Stomach (tissue), 9 donors: ENCODE data around the gene SERPING1. TPM values are rescaled to one million over a fixed set of nuclear protein-coding genes. Genes with fewer than 3 reads are reported as not detected.
A peak's percentile ranks its signal among the peaks of the same experiment; 100 is the strongest.

Source experiments
- DNase-seq, 2 donors: peaks; one replicate each; pipeline versions ENCODE4 v3.0.0 to v3.0.0-alpha.2; 2013 to 2019
- H3K27ac ChIP-seq, 5 donors: fragments of 200-600 bp in 4 of 5; sonication (generic) in 4 of 5; one replicate each; pipeline ENCODE4 v1.5.1; 2013 to 2019; ENCODE audit warnings: mild to moderate bottlenecking in 1 of 5, moderate library complexity in 1 of 5
- H3K27me3 ChIP-seq, 3 donors: fragments of 200-600 bp; sonication (generic); one replicate each; pipeline ENCODE4 v1.5.1; 2017 to 2019; ENCODE audit warnings: mixed run types in 1 of 3
- H3K36me3 ChIP-seq, 4 donors: fragments of 200-600 bp; sonication (generic); 1 replicate in 3 of 4; 2 replicates in 1 of 4; pipeline ENCODE4 v1.5.1; 2016 to 2019
- H3K4me1 ChIP-seq, 4 donors: fragments of 200-600 bp; sonication (generic); one replicate each; pipeline ENCODE4 v1.5.1; 2016 to 2019
- H3K4me3 ChIP-seq, 4 donors: fragments of 200-600 bp; sonication (generic) in 3 of 4; one replicate each; pipeline ENCODE4 v1.5.1; 2016 to 2019; ENCODE audit warnings: mild to moderate bottlenecking in 1 of 4
- H3K9me3 ChIP-seq, 4 donors: fragments of 200-600 bp; sonication (generic); one replicate each; pipeline ENCODE4 v1.5.1; 2016 to 2019
- CTCF ChIP-seq, 7 experiments: fragments of 450-650 bp in 4 of 7; fragments of 200-600 bp in 3 of 7; sonication (generic) in 3 of 7; IDR thresholded peaks; one replicate each; pipeline ENCODE4 v1.5.1; 2016 to 2019; ENCODE audit warnings: antibody characterized with exemption in 7 of 7, control low read depth in 2 of 7, mild to moderate bottlenecking in 1 of 7
- EP300 ChIP-seq: sonication (generic); formaldehyde crosslinking; IDR thresholded peaks from one replicate; pipeline ENCODE4 v1.6.1; 2017; ENCODE audit warnings: antibody characterized with exemption
- POLR2A ChIP-seq, 4 donors: fragments of 450-650 bp; IDR thresholded peaks; one replicate each; pipeline ENCODE4 v1.6.1; 2016; ENCODE audit warnings: antibody characterized with exemption in 4 of 4, control low read depth in 2 of 4, mild to moderate bottlenecking in 1 of 4, moderate library complexity in 1 of 4
- POLR2AphosphoS5 ChIP-seq, 3 donors: sonication (generic); formaldehyde crosslinking; IDR thresholded peaks; one replicate each; pipeline ENCODE4 v1.6.1; 2016; ENCODE audit warnings: antibody characterized with exemption in 3 of 3
- WGBS, 5 donors: extraction: QIAGEN DNeasy Blood & Tissue Kit in 3 of 5; methylation state at CpG; one replicate each; pipeline versions ENCODE4 v1.1.5 to v1.1.7; 2013 to 2018; 5-methylcytosine and 5-hydroxymethylcytosine counted together
- intact Hi-C: fragments of 100-400 bp; cut with DNase I; formaldehyde crosslinking; loops from one replicate; pipeline ENCODE4 v1.15.1; 2023; ENCODE audit warnings: low total_unique reads
- polyA plus RNA-seq, 3 donors: library from polyadenylated mRNA; stranded (reverse); fragments of 200-250 nt; gene quantifications; one replicate each; pipeline ENCODE4 v1.2.3, GENCODE V29; 2013
- total RNA-seq, 5 donors: library from RNA; depleted of rRNA; stranded (reverse); fragments of >200 nt; gene quantifications; one replicate each; pipeline versions ENCODE4 v1.1.0 to v1.2.3, GENCODE V29; 2014 to 2016
- donor health status: healthy with polysubstance abuse.
- donor health status: Bipolar disorder and iron deficiency.
- donor health status: healthy.

SERPING1 gene
- total and polyA plus RNA-seq, 8 donors, result 17.4 to 247 (median 133) TPM

- intact Hi-C loops, result no loop called here
- Histone ChIP-seq H3K4me3 (no peak overlapping the region), H3K27me3 (peaks cover 0 to 4% (median 0%) of the 10 kb centered on the region in 3 donors), H3K4me1 (peaks cover 0 to under 1% (median 0%) of the 10 kb centered on the region in 4 donors), H3K27ac (no peak overlapping the region), H3K9me3 (no peaks in the 10 kb centered on the region), H3K36me3 (no peaks in the 10 kb centered on the region)
- WGBS, 5 donors, result 54 to 63% (median 61%) methylated on average over 5 of the region's 5 CpGs
- TF ChIP-seq POLR2AphosphoS5 (IDR thresholded peaks at IDR 0.05) (no peak), CTCF (IDR thresholded peaks at IDR 0.05) (no peak), POLR2A (IDR thresholded peaks at IDR 0.05) (no peak), EP300 (no peak)
- no peak for DNase-seq
Measured at GRCh38 chr11:57632116-57632515, 34.6 kb downstream of the SERPING1 start.

- H3K36me3 ChIP-seq, result no peaks in the 10 kb centered on the region
- WGBS, 5 donors, result 66 to 72% (median 71%) methylated on average over 6 of the region's 6 CpGs
- no peak overlapping the region for H3K4me3 ChIP-seq
- no peak overlapping the region for H3K27ac ChIP-seq
- H3K9me3 ChIP-seq, result no peaks in the 10 kb centered on the region
- TF ChIP-seq EP300, result no peak
- TF ChIP-seq POLR2AphosphoS5 (IDR thresholded peaks at IDR 0.05), result no peak
- TF ChIP-seq POLR2A (IDR thresholded peaks at IDR 0.05), result no peak
- TF ChIP-seq CTCF (IDR thresholded peaks at IDR 0.05), result no peak
- intact Hi-C loops, result no loop called here
- no peak for DNase-seq
- peaks cover 0 to 19% (median 11%) of the 10 kb centered on the region in 3 donors for H3K27me3 ChIP-seq
- peaks cover 8 to 14% (median 12%) of the 10 kb centered on the region in 4 donors for H3K4me1 ChIP-seq
Measured at GRCh38 chr11:57633394-57634070, 36.0 kb downstream of the SERPING1 start.

GRCh38 chr11:57634311-57634710, 36.8 kb downstream of the SERPING1 start:
- intact Hi-C loops, result no loop called here

GRCh38 chr11:57635246-57635645, 37.8 kb downstream of the SERPING1 start:
- H3K27me3 ChIP-seq, result peaks cover 0 to 28% (median 18%) of the 10 kb centered on the region in 3 donors
- H3K36me3 ChIP-seq, result no peaks in the 10 kb centered on the region
- H3K27ac ChIP-seq, result no peak overlapping the region
- WGBS, 5 donors, result 77 to 85% (median 80%) methylated on average over 7 to 8 of the region's 8 CpGs
- peaks cover 18 to 31% (median 28%) of the 10 kb centered on the region in 4 donors for H3K4me1 ChIP-seq
- no peaks in the 10 kb centered on the region for H3K9me3 ChIP-seq
- TF ChIP-seq CTCF (IDR thresholded peaks at IDR 0.05) (no peak), POLR2AphosphoS5 (IDR thresholded peaks at IDR 0.05) (no peak), POLR2A (IDR thresholded peaks at IDR 0.05) (no peak), EP300 (no peak)
- no peak overlapping the region for H3K4me3 ChIP-seq
- intact Hi-C loops, result no loop called here
- no peak for DNase-seq

More at GRCh38 chr11:57634311-57634710, 36.8 kb downstream of the SERPING1 start:
- Histone ChIP-seq H3K27me3 (peaks cover 0 to 26% (median 16%) of the 10 kb centered on the region in 3 donors), H3K9me3 (no peaks in the 10 kb centered on the region), H3K36me3 (no peaks in the 10 kb centered on the region), H3K4me3 (no peak overlapping the region), H3K27ac (no peak overlapping the region), H3K4me1 (peaks cover 10 to 22% (median 20%) of the 10 kb centered on the region in 4 donors)
- DNase-seq, result no peak
- TF ChIP-seq EP300, result no peak

- Histone ChIP-seq H3K27ac (peak overlapping the region in 4 of 5 donors; percentile 71 to 85 (median 83)), H3K4me1 (peaks cover 18 to 44% (median 38%) of the 10 kb centered on the region in 4 donors), H3K4me3 (peak overlapping the region; percentile 73 to 90 (median 78)), H3K9me3 (no peaks in the 10 kb centered on the region), H3K36me3 (no peaks in the 10 kb centered on the region), H3K27me3 (peaks cover 0 to 28% (median 18%) of the 10 kb centered on the region in 3 donors)
- intact Hi-C loops, result no loop called here
- WGBS, 5 donors, result 22 to 36% (median 23%) methylated on average over 14 to 18 of the region's 18 CpGs
- DNase-seq, result peak in 1 of 2 donors; percentile 54
- TF ChIP-seq POLR2A (IDR thresholded peaks at IDR 0.05) (no peak), CTCF (IDR thresholded peaks at IDR 0.05) (no peak), EP300 (no peak), POLR2AphosphoS5 (IDR thresholded peaks at IDR 0.05) (no peak)
Measured at GRCh38 chr11:57637626-57638004, 40.1 kb downstream of the SERPING1 start.
